SK-N-SH (cell line): Measurements from ENCODE around the gene BTNL8.

ENCODE experiments used
- EP300 ChIP-seq, 2 experiments: IDR thresholded peaks; 2 replicates each; pipeline versions ENCODE4 v1.4.0 to v1.6.1; 2012; ENCODE audit warnings: borderline replicate concordance in 1 of 2, low read depth in 1 of 2, low read length in 1 of 2
- GATA2 ChIP-seq: sonication (generic); formaldehyde crosslinking; IDR thresholded peaks from 2 replicates; pipeline ENCODE4 v1.5.0; 2020; ENCODE audit warnings: mild to moderate bottlenecking, missing genetic modification reagents
- POLR2AphosphoS5 ChIP-seq: IDR thresholded peaks from 2 replicates; pipeline ENCODE4 v1.6.1; 2012; ENCODE audit warnings: low read depth, low read length
- YY1 ChIP-seq: IDR thresholded peaks from 2 replicates; pipeline ENCODE4 v1.4.0; 2012; ENCODE audit warnings: low read depth, mild to moderate bottlenecking
- TF ChIP-seq, protein P1 (sequence below): fragments of 200-600 bp; sonication (generic); IDR thresholded peaks from 2 replicates; pipeline ENCODE4 v1.6.1; 2017; ENCODE audit warnings: antibody characterized with exemption, mild to moderate bottlenecking, moderate library complexity
- TF ChIP-seq, protein P2 (sequence below): fragments of 150-350 bp; IDR thresholded peaks from 2 replicates; pipeline ENCODE4 v1.6.1; 2017; ENCODE audit warnings: antibody characterized with exemption, low read length, low read depth, borderline replicate concordance

DNA sequence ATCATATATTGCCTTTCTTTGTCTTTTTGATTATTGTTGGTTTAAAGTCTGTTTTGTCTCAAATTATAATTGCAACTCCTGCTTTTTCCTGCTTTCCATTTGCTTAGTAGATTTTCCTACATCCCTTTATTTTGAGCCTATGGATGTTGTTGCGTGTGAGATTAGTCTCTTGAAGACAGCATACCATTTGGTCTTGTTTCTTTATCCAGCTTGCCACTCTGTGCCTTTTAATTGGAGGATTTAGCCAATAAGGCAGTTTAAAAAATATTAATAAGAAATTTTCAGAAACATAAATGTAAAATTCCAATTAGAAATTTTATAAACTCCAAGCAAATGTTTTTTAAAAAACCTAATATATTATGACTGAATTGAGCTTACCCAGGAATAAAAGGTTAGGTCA, 24.0 kb downstream of the BTNL8 start:
- TF ChIP-seq, protein P1, sequence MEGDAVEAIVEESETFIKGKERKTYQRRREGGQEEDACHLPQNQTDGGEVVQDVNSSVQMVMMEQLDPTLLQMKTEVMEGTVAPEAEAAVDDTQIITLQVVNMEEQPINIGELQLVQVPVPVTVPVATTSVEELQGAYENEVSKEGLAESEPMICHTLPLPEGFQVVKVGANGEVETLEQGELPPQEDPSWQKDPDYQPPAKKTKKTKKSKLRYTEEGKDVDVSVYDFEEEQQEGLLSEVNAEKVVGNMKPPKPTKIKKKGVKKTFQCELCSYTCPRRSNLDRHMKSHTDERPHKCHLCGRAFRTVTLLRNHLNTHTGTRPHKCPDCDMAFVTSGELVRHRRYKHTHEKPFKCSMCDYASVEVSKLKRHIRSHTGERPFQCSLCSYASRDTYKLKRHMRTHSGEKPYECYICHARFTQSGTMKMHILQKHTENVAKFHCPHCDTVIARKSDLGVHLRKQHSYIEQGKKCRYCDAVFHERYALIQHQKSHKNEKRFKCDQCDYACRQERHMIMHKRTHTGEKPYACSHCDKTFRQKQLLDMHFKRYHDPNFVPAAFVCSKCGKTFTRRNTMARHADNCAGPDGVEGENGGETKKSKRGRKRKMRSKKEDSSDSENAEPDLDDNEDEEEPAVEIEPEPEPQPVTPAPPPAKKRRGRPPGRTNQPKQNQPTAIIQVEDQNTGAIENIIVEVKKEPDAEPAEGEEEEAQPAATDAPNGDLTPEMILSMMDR: no peak
- TF ChIP-seq YY1 (no peak), GATA2 (CRISPR knock-in tag) (no peak), POLR2AphosphoS5 (no peak), EP300 (IDR thresholded peaks at IDR 0.05; ENCODE audit: borderline replicate concordance in 1 of 2, low read depth in 1 of 2, low read length in 1 of 2) (no peak)
- TF ChIP-seq, protein P2, sequence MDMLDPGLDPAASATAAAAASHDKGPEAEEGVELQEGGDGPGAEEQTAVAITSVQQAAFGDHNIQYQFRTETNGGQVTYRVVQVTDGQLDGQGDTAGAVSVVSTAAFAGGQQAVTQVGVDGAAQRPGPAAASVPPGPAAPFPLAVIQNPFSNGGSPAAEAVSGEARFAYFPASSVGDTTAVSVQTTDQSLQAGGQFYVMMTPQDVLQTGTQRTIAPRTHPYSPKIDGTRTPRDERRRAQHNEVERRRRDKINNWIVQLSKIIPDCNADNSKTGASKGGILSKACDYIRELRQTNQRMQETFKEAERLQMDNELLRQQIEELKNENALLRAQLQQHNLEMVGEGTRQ: no peak
